ENCODE results near the gene SHC2.

GRCh38 chr19:457636-458035, 3.2 kb downstream of the SHC2 start:
- no peak for TF ChIP-seq EZH2phosphoT487 (IDR thresholded peaks at IDR 0.05; ENCODE audit: borderline replicate concordance, low read length)
- TF ChIP-seq CTCF (conservative IDR thresholded peaks at IDR 0.05; ENCODE audit: low read depth, low read length) = no peak

Measured in PC-3 (cell line).